BLaER1 treated with 17β-estradiol and CSF1 and Interleukin-3, amounts not matched to agents 10 nM and 100 nM (cell line): ENCODE measurements around the gene ARHGAP4.

Experiments
- H3K27ac ChIP-seq, 11 experiments: shearing (Covaris generic); formaldehyde crosslinking; 2 replicates each; pipeline ENCODE4 v1.8.1; 2022
- H3K27me3 ChIP-seq, 11 experiments: shearing (Covaris generic); formaldehyde crosslinking; 2 replicates each; pipeline ENCODE4 v1.8.1; 2022
- H3K36me3 ChIP-seq, 11 experiments: shearing (Covaris generic); formaldehyde crosslinking; 2 replicates each; pipeline ENCODE4 v1.8.1; 2022
- H3K4me1 ChIP-seq, 10 experiments: shearing (Covaris generic); formaldehyde crosslinking; 2 replicates each; pipeline ENCODE4 v1.8.1; 2022
- H3K4me2 ChIP-seq, 11 experiments: shearing (Covaris generic); formaldehyde crosslinking; 2 replicates each; pipeline ENCODE4 v1.8.1; 2022
- H3K4me3 ChIP-seq, 10 experiments: shearing (Covaris generic); formaldehyde crosslinking; 2 replicates each; pipeline ENCODE4 v1.8.1; 2022
- H3K9ac ChIP-seq, 11 experiments: shearing (Covaris generic); formaldehyde crosslinking; 2 replicates each; pipeline ENCODE4 v1.8.1; 2022
- H3K9me3 ChIP-seq, 11 experiments: shearing (Covaris generic); formaldehyde crosslinking; replicated peaks in 1 of 11; 2 replicates each; pipeline ENCODE4 v1.8.1; 2022
- H4K20me1 ChIP-seq, 11 experiments: shearing (Covaris generic); formaldehyde crosslinking; 2 replicates each; pipeline ENCODE4 v1.8.1; 2022
- Cebpa-rat ChIP-seq, 11 experiments: shearing (Covaris generic); IDR thresholded peaks; 2 replicates each; pipeline ENCODE4 v1.8.1; 2022

ARHGAP4 gene

DNA sequence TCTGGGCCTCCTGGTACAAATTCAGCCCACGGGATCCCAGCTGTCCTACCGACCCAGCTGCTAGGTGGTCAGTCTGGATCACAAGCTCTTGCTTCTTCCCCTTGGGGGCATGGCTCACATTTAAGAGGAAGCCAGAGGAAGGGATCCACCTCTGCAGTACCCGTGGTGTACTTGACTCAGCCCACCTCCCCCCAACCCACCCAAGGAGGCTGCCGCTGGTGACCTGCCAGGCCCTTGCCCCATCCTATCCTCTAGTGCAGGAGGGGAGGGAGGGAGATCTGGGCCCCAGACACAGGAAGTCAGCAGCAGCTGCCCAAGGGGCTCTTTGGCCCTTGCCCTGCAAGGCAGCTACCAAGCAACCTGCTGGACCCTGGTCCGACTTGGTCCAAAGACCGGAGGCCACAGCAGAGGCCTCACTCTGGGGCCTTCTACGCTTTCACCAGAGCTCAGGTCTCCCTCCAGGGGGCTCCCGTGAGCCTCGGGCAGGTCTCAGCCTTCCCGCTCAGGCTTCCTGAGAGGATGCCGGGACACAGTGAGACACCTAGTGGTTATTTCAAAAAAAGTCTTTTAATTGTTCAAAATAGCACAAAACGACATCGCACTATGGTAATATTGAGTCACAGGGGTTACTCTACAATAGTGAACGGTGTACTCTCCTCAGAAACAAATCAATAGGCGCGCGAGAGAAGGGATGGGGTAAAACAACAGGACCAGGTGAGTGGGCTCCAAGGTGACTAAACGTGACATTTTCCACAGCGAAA is 21.1 kb upstream of the ARHGAP4 start:
- Histone ChIP-seq H3K27me3 (peaks cover 35 to 78% (median 57%) of the 10 kb centered on the region in 11 experiments), H4K20me1 (peaks cover 9 to 95% (median 80%) of the 10 kb centered on the region in 11 experiments; a peak in 20 of 22 replicates), H3K9me3 (no peaks in the 10 kb centered on the region), H3K36me3 (peaks cover 29 to 42% (median 38%) of the 10 kb centered on the region in 11 experiments), H3K4me3 (no peak overlapping the region), H3K4me2 (peak overlapping the region; percentile 42 to 87 (median 70)), H3K4me1 (peaks cover 79 to 99% (median 93%) of the 10 kb centered on the region in 10 experiments), H3K9ac (peak overlapping the region in 8 of 11 experiments; percentile 45 to 64 (median 56); a peak in 16 of 22 replicates), H3K27ac (peak overlapping the region in 10 of 11 experiments; percentile 32 to 69 (median 58); a peak in 18 of 22 replicates)
- no peak for TF ChIP-seq Cebpa-rat (IDR thresholded peaks at IDR 0.05)

DNA sequence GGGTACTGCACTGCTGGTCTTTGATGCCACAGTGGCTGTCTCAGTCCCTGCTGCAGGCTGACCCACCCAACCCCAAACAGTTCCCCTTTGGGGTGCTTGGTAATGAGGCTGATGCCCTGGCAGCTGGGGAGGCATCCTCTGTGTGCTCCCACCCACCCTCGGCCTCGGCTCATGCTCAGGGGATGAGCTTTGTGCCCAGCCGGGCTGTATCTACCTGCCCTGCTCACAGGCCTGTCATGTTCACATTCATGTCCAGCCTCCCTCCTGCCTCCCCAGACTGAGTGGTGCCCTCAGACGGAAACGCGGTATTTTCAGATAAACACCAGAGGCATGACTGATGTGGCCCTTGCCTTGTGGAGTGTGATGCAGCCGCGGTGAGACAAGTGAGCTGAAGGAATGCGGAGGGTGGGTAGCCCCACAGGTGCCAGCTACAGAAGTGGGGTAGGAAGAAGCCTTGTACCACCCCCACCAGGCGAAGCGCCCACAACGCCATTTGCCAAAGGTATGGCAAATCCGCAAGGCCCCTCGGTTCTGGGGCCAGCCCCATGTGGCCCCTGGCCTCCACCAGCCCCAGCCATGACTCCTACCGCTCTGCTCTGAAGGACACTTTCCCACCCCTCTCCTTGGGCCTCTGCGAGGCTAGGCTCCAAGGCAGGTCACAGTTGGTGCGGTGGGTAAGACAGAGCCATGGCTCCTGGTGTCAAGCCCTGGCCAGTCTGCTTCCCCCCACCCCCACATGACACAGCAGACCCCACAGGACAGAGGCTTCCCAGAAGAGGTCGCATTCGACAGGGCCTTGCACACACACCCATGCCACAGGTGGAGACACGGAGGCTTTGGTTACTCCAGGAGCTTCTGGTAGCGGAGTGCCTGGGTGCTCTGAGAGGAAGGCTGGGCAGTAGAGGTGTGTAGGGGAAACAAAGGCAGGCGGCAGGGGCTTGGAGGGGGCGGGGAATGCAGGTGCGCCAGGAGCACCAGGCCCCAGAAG is 20.2 kb upstream of the ARHGAP4 start:
- no peak for TF ChIP-seq Cebpa-rat (IDR thresholded peaks at IDR 0.05)
- no peak overlapping the region for H3K4me3 ChIP-seq
- H3K36me3 ChIP-seq, result peaks cover 20 to 33% (median 28%) of the 10 kb centered on the region in 11 experiments; a peak in 21 of 22 replicates
- peak overlapping the region in 9 of 11 experiments; percentile 2 to 69 (median 58); a peak in 15 of 22 replicates for H3K27ac ChIP-seq
- no peaks in the 10 kb centered on the region for H3K9me3 ChIP-seq
- peak overlapping the region; percentile 48 to 93 (median 53) for H3K4me2 ChIP-seq
- H4K20me1 ChIP-seq, result peaks cover 15 to 90% (median 77%) of the 10 kb centered on the region in 11 experiments; a peak in 21 of 22 replicates
- H3K9ac ChIP-seq, result peak overlapping the region in 8 of 11 experiments; percentile 27 to 58 (median 39); a peak in 13 of 22 replicates
- H3K27me3 ChIP-seq, result peaks cover 43 to 86% (median 59%) of the 10 kb centered on the region in 11 experiments
- peaks cover 74 to 94% (median 89%) of the 10 kb centered on the region in 10 experiments for H3K4me1 ChIP-seq

GRCh38 chrX:153944800-153945150 is 18.7 kb upstream of the ARHGAP4 start:
- Histone ChIP-seq H3K4me2 (peak overlapping the region; percentile 72 to 93 (median 85)), H3K27ac (peak overlapping the region in 10 of 11 experiments; percentile 60 to 84 (median 80); a peak in 15 of 22 replicates), H3K36me3 (peaks cover 5 to 33% (median 14%) of the 10 kb centered on the region in 11 experiments; a peak in 20 of 22 replicates), H3K9me3 (no peaks in the 10 kb centered on the region), H3K4me3 (peak overlapping the region; percentile 51 to 70 (median 58); a peak in 17 of 20 replicates), H4K20me1 (peaks cover 29 to 86% (median 71%) of the 10 kb centered on the region in 11 experiments), H3K27me3 (peaks cover 58 to 90% (median 74%) of the 10 kb centered on the region in 11 experiments), H3K4me1 (peaks cover 74 to 94% (median 89%) of the 10 kb centered on the region in 10 experiments), H3K9ac (peak overlapping the region in 9 of 11 experiments; percentile 72 to 82 (median 77); a peak in 16 of 22 replicates)
- TF ChIP-seq Cebpa-rat (IDR thresholded peaks at IDR 0.05), result no peak

DNA sequence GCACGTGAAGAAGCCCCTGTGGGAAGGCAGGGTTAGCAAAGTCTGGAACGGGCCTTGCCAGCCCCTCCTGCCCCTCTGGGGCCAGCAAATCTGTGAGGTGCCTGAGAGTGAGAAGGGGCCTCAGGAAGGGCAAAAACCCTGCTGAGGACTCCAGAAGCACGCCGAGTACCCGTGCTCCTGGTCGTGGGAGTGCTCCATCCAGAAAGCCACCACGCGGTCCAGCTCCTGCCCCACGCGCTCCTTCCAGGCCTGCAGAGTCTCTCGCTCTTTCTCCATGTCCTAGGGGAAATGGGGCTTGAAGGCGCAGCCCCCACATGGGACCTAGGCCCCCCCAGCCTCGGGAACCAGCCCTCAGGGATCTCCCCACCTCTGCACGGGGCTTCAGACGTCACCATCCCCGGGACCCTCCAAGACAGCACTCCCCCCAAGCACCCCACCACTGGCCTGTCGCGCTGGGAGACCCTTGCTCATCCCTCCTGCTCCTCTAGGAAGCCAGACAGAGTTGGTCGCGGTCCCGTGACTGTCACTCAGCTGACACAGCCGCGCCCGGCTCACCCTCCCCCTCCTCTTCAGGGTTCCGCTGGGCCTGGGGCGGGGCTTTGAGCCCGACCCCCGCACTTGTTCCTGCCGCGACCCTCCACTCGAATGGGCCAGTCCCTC is 18.2 kb upstream of the ARHGAP4 start, which contains the start of gene RENBP:
RENBP (minus strand) TSS at position 504 of the 660 bp plus-strand sequence; CDS start at position 471, 33 bp downstream.
- Histone ChIP-seq H3K9ac (peak within 1 kb of the TSS; percentile 72 to 82 (median 77)), H3K4me3 (peak within 1 kb of the TSS; percentile 51 to 70 (median 58)), H3K27ac (peak within 1 kb of the TSS; percentile 60 to 84 (median 80)), H3K4me2 (peak within 1 kb of the TSS; percentile 72 to 93 (median 85)), H3K36me3 (peaks cover under 1 to 33% (median 9%) of the 10 kb centered on the region in 11 experiments; a peak in 15 of 22 replicates), H3K4me1 (peaks cover 74 to 94% (median 89%) of the 10 kb centered on the region in 10 experiments), H3K9me3 (no peaks in the 10 kb centered on the region), H4K20me1 (peaks cover 30 to 86% (median 71%) of the 10 kb centered on the region in 11 experiments), H3K27me3 (peaks cover 63 to 92% (median 79%) of the 10 kb centered on the region in 11 experiments)
- no peak for TF ChIP-seq Cebpa-rat (IDR thresholded peaks at IDR 0.05)

GRCh38 chrX:153941336-153942252 is 15.5 kb upstream of the ARHGAP4 start:
- TF ChIP-seq Cebpa-rat (IDR thresholded peaks at IDR 0.05), result no peak
- H3K4me1 ChIP-seq, result peaks cover 53 to 71% (median 69%) of the 10 kb centered on the region in 10 experiments
- H3K4me3 ChIP-seq, result peak overlapping the region in 9 of 10 experiments; percentile 41 to 70 (median 48); a peak in 17 of 20 replicates
- peak overlapping the region; percentile 72 to 82 (median 77); a peak in 21 of 22 replicates for H3K9ac ChIP-seq
- peak overlapping the region in 9 of 11 experiments; percentile 25 to 85 (median 80); a peak in 16 of 22 replicates for H3K27ac ChIP-seq
- peaks cover 19 to 84% (median 62%) of the 10 kb centered on the region in 11 experiments; a peak in 20 of 22 replicates for H4K20me1 ChIP-seq
- peaks cover 84 to 99% (median 97%) of the 10 kb centered on the region in 11 experiments for H3K27me3 ChIP-seq
- no peaks in the 10 kb centered on the region for H3K9me3 ChIP-seq
- H3K36me3 ChIP-seq, result peaks cover 0 to 37% (median 0%) of the 10 kb centered on the region in 11 experiments; a peak in 3 of 22 replicates
- peak overlapping the region; percentile 72 to 93 (median 85) for H3K4me2 ChIP-seq

DNA sequence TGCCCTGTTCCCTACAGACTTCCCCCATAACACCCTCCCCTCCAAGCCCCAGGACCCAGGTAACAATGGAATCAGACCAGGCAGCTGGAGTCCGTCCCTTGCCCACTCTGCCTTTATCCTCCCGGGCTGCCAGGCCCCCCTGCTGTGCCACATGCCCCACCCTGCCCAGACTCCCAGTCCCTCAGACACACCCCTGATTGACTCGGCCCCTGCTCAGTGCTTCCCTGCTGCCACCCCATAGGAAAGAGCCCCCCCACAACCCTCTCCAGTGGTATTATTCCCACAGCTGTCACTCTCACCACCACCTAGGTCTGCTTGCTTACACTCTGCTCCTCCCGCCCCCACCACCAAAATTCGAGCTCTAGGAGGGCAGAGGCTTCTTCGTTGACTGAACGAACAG is 13.5 kb upstream of the ARHGAP4 start:
- H3K27ac ChIP-seq, result peak overlapping the region in 7 of 11 experiments; percentile 1 to 84 (median 27); a peak in 10 of 22 replicates
- H3K36me3 ChIP-seq, result peaks cover 0 to 37% (median 0%) of the 10 kb centered on the region in 11 experiments; a peak in 3 of 22 replicates
- 0 out of 22 replicates have a peak, but pooled peaks cover 0 to 2% (median 0%) of the 10 kb centered on the region in 11 experiments for H3K9me3 ChIP-seq
- H3K27me3 ChIP-seq, result peaks cover 86 to 95% (median 92%) of the 10 kb centered on the region in 11 experiments
- H3K9ac ChIP-seq, result peak overlapping the region; percentile 16 to 75 (median 50); a peak in 19 of 22 replicates
- peak overlapping the region in 9 of 10 experiments; percentile 18 to 70 (median 42); a peak in 14 of 20 replicates for H3K4me3 ChIP-seq
- peaks cover 10 to 87% (median 66%) of the 10 kb centered on the region in 11 experiments; a peak in 20 of 22 replicates for H4K20me1 ChIP-seq
- TF ChIP-seq Cebpa-rat (IDR thresholded peaks at IDR 0.05), result no peak
- peak overlapping the region; percentile 64 to 93 (median 84) for H3K4me2 ChIP-seq
- H3K4me1 ChIP-seq, result peaks cover 33 to 62% (median 55%) of the 10 kb centered on the region in 10 experiments
